ENCODE results near the gene IL22RA2. TPM values are rescaled to one million over a fixed set of nuclear protein-coding genes. Genes with fewer than 3 reads are reported as not detected.

IL22RA2 gene
- total RNA-seq, 1 experiment from 2014 or later, result not detected

DNA sequence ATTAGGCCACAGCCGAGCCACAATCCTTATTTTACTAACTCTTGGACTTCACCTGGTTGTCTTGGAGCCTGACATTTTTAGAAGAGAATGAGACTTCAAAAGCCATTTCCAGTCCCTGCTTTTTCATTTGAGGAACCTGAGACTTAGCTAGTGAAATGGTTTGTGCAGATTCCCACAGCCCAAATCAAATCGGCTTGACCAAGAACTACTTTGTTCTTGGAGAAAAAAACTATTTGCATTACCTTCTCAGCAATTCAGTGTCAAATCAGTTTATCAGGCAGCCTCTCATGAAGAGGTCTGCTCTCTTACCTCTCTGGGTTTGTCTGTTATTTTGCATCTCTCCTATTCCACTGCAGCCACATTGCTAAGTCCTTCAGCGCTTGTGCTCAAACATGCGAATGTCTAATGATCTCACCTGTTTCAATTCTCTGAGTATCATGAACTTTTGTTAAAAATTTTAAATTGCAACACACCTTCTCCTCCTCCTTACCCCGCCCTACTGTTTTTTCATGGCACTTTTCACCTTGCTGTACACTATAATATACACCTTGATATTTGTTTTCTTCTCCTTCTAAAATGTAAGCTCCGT, 46.3 kb upstream of the IL22RA2 start:
- Histone ChIP-seq H3T11ph (ENCODE audit: low read length) (no peak overlapping the region), H3K23ac (ENCODE audit: insufficient read length, low read depth, low read length) (no peak overlapping the region), H3K23me2 (ENCODE audit: insufficient read length, low read depth, low read length, poor library complexity, severe bottlenecking) (peaks cover 11% of the 10 kb centered on the region), H2BK12ac (ENCODE audit: insufficient read length, low read depth, low read length) (no peak overlapping the region), H4K91ac (ENCODE audit: insufficient read length, low read depth, low read length) (no peak overlapping the region), H3K4ac (ENCODE audit: low read depth, low read length) (no peak overlapping the region), H2BK20ac (ENCODE audit: low read depth, low read length, poor library complexity, severe bottlenecking) (no peak overlapping the region), H2AFZ (ENCODE audit: low read length) (peak overlapping the region; percentile 2), H3K4me1 (ENCODE audit: insufficient read depth, low read length) (peaks cover 3% of the 10 kb centered on the region; the same call in 1 of the 2 replicates), H3K27me3 (ENCODE audit: insufficient read depth, low read length) (no peaks in the 10 kb centered on the region), H3K79me1 (ENCODE audit: insufficient read depth, low read depth, low read length, poor library complexity, severe bottlenecking) (peaks cover 8% of the 10 kb centered on the region), H2AK5ac (ENCODE audit: insufficient read length, low read length) (no peak overlapping the region), H4K20me1 (ENCODE audit: control insufficient read depth, insufficient read depth, insufficient read length) (no peaks in the 10 kb centered on the region), H3K27ac (ENCODE audit: insufficient read length, low read depth, low read length) (no peak overlapping the region), H2BK5ac (ENCODE audit: insufficient read length, low read length) (no peak overlapping the region), H3K14ac (ENCODE audit: insufficient read depth, low read length) (no peak overlapping the region), H3K9ac (ENCODE audit: extremely low read depth, insufficient read length, low read length) (no peak overlapping the region), H4K8ac (replicated peaks; ENCODE audit: insufficient read length, low read depth, low read length) (no peak overlapping the region), H3K79me2 (ENCODE audit: insufficient read depth, low read length) (peaks cover 19% of the 10 kb centered on the region; the same call in 1 of the 2 replicates), H2BK15ac (ENCODE audit: low read depth, low read length) (no peak overlapping the region), H3K56ac (ENCODE audit: insufficient read length, low read depth, low read length) (no peak overlapping the region), H4K5ac (ENCODE audit: insufficient read length, low read depth, low read length) (no peak overlapping the region), H3K9me3 (ENCODE audit: control insufficient read depth, low read depth, low read length) (no peaks in the 10 kb centered on the region), H3K4me2 (ENCODE audit: insufficient read depth, insufficient read length, low read length) (peak overlapping the region; percentile 99), H2BK120ac (ENCODE audit: low read depth, low read length, poor library complexity, severe bottlenecking) (no peak overlapping the region), H3K18ac (ENCODE audit: insufficient read length, low read depth, low read length) (no peak overlapping the region)
- no peaks in the 10 kb centered on the region for H3K27me3 Mint-ChIP-seq (ENCODE audit: low read depth)
- TF ChIP-seq, protein P1, sequence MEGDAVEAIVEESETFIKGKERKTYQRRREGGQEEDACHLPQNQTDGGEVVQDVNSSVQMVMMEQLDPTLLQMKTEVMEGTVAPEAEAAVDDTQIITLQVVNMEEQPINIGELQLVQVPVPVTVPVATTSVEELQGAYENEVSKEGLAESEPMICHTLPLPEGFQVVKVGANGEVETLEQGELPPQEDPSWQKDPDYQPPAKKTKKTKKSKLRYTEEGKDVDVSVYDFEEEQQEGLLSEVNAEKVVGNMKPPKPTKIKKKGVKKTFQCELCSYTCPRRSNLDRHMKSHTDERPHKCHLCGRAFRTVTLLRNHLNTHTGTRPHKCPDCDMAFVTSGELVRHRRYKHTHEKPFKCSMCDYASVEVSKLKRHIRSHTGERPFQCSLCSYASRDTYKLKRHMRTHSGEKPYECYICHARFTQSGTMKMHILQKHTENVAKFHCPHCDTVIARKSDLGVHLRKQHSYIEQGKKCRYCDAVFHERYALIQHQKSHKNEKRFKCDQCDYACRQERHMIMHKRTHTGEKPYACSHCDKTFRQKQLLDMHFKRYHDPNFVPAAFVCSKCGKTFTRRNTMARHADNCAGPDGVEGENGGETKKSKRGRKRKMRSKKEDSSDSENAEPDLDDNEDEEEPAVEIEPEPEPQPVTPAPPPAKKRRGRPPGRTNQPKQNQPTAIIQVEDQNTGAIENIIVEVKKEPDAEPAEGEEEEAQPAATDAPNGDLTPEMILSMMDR (conservative IDR thresholded peaks at IDR 0.05), result no peak
- DNase-seq, result no peak
- H3K4me3 Mint-ChIP-seq, result peak overlapping the region; percentile 88 to 95
- WGBS (ENCODE audit: extremely low coverage, insufficient read length, low lambda C conversion rate), result no CpG with 5 or more reads among the region's 6 CpGs
- peak overlapping the region in 2 of 3 experiments; percentile 69 to 79; a peak in 3 of 7 replicates for H3K27ac Mint-ChIP-seq
- H3K36me3 Mint-ChIP-seq (ENCODE audit: insufficient read depth in 1 of 3, low read depth in 3 of 3), result peaks cover 0 to 7% (median 1%) of the 10 kb centered on the region in 3 experiments; a peak in 4 of 7 replicates
- H3K9me3 Mint-ChIP-seq, result no peaks in the 10 kb centered on the region
- peaks cover 27 to 34% of the 10 kb centered on the region in 2 experiments for H3K4me1 Mint-ChIP-seq
